GM18517 (cell line): ENCODE data around the gene CCDC50.

Experiments
- ATAC-seq: cut with Tn5 transposase; IDR thresholded peaks from one replicate; pipeline ENCODE4 v1.9.1; 2021; ENCODE audit warnings: mild to moderate bottlenecking, moderate library complexity; ENCODE audit not compliant: unreplicated experiment

CCDC50 gene

DNA sequence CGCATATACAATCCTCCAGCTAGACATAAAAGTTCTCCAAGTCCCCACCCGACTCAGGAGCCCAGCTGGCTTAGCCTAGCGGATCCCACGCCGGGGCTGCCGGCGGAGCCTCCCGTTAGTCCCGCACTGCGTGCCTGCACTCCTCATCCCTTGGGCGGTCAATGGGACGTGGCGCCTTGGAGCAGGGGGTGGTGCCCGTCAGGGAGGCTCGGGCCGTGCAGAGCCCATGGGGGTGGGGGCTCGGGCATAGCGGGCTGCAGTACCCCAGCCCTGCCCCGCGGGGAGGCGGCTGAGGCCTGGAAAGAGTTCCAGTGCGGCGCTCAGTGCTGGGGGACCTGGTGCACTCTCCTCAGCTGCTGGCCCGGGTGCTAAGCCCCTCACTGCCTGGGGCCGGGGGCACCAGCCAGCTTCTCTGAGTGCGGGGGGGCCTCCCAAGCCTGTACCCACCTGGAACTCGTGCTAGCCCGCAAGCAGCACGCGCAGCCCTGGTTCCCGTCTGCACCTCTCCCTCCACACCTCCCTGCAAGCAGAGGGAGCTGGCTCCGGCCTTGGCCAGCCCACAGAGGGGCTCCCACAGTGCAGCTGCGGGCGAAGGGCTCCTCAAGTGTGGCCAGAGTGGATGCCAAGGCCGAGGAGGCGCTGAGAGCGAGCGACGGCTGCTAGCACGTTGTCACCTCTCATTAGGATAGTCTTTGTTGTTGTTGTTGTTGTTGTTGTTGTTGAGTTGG is 12.2 kb upstream of the CCDC50 start:
- no peak for ATAC-seq

DNA sequence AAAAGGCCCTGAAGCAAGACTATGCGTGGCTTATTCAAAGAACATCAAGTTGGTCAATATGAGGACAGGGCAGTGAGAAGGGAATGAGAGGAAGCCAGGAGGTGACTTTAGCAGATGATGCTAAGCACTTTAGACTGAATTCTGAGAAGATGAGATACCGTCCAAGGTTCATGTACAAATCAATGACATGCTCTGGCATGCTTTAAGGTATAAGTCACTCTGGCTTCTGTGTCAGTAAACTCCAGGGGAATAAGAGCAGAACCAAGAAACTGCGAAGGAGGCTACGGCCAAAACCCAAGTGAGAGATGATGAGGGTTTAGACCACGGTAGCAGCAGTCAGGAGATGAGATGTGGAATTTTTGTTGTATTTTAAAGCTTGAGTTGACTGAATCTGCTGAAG is 8.9 kb upstream of the CCDC50 start:
- no peak for ATAC-seq

DNA sequence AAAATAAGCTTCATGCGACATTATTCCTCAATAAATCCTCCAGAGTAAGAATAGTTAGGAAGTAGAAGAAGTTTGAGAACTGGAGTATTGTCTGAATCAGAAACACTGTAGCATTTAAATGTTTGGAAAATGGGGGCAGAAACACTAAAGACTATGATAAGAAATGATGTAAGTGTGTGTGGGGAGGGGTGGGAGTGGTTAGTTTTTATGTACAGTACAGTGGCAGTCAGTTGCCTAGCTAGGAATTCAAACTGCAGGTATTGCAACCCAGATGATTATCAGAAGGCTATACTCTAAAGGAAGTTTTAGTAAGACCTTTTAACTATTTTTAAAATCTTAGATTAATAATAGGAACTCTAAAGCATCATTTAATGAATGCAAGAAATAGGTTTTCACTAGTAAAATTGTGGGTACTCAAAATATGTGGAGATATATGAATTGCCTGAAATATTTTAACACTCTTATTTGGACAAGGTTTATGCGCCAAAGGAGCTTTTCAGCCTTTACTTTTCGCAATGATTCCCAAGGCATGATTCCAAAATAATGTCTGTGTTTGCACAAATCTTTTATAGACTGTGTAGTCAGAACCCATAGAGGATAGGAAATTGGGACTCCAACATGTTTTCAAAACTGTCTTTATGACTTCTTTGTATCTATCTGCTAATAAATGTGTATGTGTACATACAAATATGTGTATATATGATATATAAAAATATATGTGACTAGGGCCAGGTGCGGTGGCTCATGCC is 8.0 kb upstream of the CCDC50 start:
- ATAC-seq, result no peak

DNA sequence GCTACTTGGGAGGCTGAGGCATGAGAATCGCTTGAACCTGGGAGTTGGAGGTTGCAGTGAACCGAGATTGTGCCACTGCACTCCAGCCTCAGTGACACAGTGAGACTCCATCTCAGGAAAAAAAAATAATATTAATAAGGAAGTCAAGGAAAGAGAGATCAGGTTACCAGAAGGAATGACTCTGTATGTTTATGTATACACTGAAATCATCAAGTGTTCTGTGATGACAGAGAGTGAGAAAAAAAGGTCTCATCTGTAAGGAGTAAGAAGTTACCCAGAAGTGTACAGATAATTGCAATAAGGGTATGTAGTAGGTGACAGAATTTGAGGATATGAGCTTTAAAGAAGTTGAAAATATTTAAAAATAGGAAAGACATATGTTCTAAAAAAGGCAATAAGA is 4.3 kb upstream of the CCDC50 start:
- no peak for ATAC-seq

DNA sequence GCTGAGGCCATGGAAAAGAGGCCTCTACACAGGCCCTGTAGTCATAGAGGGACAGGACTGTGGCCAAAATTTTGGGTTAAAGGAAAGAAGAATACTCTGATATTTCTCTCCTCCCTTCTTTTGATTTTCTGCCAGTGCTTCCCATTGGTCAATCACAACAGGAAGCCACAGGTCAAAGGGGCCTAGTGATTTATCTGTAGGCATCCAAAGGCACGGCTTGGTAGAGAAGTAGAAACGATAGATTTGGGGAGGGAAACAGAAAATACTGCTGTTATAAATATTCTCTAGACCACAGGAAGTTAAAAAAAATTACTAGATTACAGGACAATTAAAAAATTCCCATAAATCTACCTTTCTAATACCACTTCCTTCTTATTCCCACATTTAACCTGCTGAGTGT is 1.7 kb upstream of the CCDC50 start:
- no peak for ATAC-seq

DNA sequence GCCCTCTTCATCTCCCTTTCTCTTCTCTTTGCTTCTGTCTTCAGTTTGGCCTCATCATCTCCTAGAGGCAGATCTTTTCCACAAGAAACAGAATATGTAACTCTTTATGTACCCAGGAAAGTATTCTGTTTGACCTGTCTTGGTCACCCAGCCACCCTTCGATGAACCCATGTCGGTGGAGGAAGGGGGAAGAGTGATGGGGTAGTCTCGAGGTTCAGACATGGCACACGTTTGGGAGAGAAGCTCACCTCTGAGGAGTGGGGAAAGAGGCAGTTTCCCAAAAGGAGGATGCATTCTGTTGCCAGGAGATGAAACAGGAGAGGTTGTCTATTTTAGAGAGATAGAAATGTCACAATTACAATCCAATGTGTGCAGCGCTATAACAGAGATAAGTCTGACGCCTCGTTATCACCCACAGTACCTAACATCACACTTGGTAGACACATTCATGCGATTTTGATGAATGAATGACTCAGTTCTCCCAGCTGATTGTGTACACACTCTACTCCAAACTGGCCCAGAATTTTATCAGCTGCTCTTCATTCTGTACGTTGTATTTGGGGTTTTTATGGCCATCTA is 722 bp upstream of the CCDC50 start:
- ATAC-seq, result no peak

DNA sequence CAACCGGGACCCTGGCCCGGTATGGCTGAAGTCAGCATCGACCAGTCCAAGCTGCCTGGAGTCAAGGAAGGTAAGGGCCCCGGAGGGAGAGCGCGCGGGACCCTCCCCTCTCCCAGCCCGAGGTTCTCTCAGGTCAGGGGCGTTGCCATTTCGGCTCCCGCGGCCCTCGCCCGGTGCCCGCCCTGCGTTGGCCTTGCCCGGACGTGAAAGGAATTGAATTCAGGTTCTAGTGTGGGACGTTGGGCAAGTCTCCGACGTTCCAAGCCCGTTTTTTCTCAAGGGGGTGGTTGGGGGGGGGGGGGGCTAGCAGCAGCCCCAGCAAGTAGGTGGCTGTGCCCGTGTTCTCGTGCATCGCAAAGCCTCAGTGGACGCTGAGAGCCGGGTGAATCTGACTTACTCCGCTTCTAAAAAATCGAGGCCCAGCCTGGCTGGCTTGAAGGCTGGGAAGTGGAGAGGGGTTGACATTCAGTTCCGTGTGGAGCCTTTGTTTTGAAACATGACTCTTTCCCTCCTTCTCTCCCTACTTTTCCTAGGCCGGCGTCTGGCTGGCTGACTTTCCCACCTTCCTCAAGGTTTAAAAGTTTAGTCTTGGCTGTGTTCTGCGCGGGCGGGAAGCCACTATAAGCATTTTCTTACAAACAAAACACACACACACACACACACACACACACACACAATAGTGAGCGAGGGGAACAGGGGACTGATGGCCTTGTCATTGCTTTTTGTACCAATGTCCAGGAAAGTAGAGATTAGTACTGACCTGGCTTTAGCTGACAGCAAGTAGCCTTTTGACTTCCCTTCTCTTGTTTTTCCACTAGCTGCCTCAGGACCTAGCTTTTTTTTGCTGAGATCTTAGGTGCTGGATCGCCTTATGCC is 698 bp downstream of the CCDC50 start, which contains the start of gene UTS2B:
Gene UTS2B (minus strand): TSS at position 873 of the 876 bp plus-strand sequence. CDS start 48,337 bp downstream, outside the sequence.
- peak; percentile 22 for ATAC-seq

DNA sequence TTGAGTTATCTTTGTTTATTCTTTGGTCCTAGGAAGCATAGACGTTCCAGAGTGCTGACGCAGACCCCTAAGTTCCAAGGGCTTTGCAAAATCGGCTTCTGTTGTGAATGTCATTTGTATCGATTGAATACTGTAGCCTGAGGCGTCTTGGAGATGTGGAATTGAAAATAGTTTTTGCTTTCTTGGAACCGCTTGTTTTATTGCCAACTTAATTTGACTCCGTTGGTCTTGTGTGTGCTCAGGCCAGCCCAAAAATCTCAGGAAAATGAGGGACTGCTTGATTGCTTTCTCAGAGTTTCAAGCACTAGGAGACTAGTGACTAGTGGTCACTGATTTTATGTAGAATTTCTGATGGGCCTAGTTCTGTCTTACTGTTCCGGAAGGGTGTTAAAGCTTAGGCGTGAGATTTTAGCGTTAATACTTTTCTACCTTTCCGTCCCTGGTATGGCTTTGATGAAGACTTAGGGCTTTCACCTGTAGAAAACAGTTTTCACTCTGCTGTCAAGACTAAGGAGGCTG is 1.4 kb downstream of the CCDC50 start:
- ATAC-seq, result no peak

DNA sequence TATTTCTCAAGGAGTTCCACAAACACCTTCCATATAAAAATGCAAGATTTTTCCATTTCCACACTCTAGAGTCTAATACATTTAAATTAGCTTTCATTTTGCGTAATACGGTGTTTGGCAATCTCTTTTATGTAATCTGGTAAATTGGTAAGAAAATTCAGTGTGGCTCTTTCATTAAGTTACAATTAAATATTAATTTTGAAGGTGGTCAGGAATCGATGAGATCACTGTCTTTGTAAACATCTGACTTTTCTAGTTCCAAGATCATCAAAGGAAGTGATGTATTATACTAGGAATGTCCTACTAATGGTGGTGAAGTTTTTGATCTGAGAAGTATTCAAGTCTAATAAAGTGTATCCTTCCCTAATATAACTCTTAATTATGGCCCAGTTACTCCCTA is 2.2 kb downstream of the CCDC50 start:
- no peak for ATAC-seq

DNA sequence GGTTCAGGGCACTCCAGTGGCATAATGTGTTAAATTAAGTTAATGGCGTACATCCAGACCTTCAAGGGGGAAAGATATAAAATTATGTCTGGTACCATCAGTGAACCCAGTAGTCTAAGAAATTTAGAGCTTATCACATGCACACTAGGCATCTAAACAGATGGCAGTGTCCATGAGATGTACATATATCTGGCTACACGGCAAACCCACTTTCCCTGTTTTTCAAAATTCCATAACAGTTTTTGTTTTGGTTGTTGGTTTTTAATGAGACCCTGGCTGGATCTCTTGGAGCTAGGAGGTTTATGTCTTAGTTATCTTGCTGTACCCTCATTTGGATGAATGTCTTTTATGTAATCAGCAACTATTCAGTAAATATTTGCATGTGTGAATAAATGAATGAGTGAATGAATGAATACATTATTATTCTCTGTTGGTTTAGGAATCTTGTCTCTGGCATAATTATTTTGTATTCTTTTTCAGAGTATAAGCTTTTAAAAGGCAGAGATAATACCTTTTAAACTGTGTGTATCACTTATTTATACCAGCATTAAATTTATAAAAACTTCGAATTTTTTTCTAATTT is 4.2 kb downstream of the CCDC50 start:
- no peak for ATAC-seq

DNA sequence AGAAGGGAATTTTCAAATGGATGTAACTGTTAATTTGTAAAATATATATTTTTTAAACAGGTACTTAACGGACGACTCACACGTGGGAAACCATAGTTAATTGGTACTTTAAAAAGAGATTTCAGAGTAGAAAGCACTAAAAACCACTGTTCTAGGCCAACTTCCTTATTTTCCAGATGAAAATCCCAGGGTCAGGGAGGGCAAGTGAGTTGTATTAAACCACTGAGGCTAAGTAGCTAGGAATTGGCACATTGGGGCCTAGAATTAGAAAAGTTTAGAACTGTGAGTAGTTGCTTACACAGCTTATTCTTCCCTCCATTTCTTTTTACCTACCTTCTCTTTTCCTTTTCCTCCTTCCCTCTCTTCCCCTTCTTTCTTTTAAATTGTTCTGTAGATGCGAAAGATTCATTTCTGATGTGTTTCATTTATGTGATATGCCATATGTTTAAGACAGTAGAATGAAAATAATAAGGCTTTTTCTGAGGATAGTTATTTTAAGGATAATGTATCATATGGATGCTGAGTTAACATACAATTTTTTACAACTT is 5.2 kb downstream of the CCDC50 start:
- ATAC-seq, result no peak

DNA sequence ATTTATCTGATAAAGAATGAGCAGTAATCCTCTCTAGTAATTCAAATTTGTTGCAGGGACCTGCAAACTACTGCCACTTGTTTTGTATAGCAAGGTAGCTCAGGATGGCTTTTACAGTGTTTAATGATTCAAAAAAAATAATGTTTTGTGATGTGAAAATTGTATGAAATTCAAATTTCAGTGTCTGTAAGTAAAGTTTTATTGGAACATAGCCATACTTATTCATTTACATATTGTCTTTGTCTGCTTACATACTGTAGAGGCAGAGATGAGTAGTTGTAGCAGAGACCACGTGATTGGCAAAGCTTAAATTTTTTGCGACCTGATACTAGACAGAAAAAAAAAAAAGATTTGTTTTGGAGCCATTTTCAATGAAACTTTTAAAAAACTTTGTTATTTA is 7.6 kb downstream of the CCDC50 start:
- ATAC-seq, result no peak

DNA sequence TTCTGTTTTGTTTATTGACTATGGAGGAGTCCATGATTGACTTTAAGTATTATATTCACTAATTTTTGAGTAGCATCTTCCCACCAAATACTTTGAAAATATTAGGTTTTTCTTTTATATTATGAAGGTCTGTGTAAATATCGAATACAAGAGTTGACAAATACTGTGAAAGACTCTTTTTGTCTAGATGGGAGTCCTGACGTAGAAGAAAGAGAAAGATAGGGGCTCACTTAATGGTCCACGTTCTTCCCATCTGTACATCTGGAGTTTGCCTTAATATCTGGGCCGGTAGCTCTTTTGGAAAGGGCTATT is 8.9 kb downstream of the CCDC50 start:
- no peak for ATAC-seq

DNA sequence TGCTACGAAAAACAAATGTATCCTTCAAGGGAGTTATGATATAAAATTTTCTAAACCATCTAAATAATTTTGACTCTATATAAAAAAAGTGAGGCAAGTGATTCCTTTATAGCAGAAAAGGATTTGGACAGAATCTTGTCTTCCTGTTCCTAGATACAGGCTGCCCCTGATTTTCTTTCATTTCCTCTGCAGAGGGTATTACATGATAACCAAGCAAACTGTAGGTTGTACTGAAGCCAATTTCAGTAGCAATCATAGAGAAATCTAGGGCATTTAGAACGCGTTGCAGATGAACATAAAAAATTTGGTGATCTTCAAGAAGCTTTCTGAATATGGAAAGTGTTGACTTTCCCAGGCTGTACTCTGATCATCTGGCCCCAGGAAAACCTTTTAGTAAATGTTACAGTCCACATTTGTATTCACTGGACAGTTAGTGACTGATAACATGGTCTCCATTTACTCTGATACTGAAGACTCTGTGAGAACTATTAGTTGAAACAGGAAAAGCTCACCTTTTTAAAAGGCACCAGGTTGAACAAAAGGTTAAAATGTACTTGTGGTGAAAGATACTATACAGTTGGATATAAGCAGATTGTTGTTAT is 10.2 kb downstream of the CCDC50 start:
- ATAC-seq, result no peak

DNA sequence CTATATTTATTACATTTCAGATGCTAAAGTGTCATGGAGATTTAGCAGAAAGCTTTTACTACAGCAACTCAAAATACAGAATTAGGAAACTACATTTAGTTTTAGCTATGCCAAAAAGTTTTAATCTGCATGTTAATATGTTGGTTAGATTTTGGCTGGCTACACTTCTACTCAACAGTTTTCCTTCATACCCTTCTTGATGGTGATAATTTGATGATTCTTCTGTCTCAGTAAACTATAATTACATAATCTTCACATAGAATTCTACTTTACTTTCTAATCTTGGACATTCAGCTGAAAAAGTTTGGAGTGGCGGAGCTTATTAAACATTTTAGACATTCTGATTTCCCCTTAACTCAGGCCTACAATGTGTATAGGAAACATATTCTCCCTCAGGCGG is 11.2 kb downstream of the CCDC50 start:
- no peak for ATAC-seq

DNA sequence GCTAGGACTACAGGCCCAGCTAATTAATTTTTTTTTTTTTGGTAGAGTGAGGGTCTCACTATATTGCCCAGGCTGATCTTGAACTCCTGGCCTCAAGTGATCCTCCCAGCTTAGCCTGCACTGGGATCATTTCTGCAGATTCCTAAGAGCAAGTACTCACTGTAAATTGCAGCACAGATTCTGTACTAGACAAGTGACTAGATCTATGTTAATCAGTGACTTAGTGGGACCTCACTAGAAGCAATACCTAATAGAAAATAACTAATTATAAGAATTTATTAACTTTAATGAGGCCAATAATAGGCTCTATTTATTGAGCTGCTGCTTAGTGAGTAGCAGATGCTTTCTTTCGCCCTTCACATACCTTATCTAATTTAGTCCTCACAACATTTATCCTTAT is 11.8 kb downstream of the CCDC50 start:
- no peak for ATAC-seq

DNA sequence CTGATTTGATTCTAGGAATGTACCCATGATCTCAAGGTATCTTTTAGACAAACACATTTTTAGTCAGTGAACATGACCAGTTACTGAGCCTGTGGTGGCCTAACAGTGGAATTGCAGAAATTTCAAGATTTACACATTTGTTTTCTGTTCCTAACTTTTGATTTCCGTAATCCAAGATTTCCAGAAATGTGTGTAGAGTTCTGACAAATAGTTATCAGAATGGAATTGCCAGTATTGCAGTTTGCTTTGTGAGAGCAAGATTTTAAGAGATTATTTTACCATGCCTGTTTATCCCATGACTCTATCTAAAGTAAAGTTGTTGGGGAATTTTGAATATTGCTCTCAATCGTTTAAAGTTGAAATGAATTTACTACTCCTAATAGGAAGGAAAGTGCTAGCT is 12.8 kb downstream of the CCDC50 start:
- ATAC-seq, result no peak

DNA sequence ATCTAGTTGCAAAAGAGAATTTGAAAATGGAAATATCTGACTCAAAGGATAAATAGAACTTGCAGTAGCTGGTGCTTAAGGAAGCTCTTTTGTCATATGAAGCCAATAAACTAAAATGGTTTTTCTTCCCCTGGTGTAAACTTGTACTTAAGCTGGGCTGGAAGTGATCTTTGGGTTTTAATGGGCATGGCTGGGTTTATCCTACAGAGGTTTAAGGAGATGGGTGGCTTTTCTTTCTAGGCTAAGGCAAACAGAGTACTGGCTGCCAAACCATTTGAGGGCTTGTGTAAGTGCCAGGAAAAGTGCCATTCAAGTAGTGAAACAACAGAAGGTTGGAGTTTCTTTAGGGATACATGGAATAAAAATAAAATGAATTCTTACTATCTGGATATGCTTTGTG is 13.2 kb downstream of the CCDC50 start:
- ATAC-seq, result no peak

DNA sequence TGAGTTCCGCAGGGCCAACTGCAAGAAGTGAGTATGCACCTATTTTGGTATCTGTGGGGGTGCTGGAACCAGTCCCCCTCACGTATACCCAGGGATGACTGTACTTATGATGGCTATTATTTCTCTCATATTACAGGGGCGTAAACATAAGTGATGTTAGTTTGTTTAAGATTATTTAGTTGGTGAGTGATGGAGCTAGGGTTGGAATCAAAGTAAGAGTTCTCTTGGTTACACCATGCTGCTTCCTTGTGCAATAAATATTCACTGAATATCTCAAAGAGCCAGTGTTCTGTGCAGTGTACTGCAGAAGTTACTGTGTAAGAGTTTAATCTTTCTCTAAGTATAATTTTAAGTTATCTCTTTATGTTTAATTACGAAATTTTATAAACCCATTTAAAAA is 13.9 kb downstream of the CCDC50 start:
- no peak for ATAC-seq

DNA sequence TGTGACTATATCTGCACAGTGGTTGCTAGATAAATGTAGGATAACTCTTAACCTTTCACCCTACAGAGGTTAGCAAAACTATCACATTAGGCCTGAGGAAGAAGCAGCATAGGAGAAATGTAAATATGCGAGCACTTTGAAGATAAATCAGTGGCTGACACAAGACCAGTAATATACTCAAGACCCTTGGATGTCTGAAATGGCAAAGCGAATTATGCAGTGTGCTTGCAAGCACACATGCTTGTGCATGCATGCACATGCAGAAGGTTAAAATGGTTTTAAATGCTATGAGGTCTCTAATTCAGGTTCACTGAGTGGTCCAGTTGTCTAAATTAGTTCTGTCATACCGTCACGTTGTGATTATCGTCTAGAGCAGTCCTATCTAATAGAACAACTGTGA is 14.7 kb downstream of the CCDC50 start:
- ATAC-seq, result no peak
